ENCODE measurements around the gene KRTAP10-10.

KRTAP10-10 gene

GRCh38 chr21:44611551-44611950 is 25.6 kb upstream of the KRTAP10-10 start:
- in situ Hi-C loops (cut with HindIII; ENCODE audit: low pct_unique_long_range_greater_than_20kb, low sequenced_read_pairs): no loop called here
- no peak for DNase-seq (ENCODE audit: low read depth in 1 of 2, low spot score in 1 of 2)
- no peak for TF ChIP-seq JUND (IDR thresholded peaks at IDR 0.05; ENCODE audit: low read depth)

GRCh38 chr21:44612029-44612486 is 25.1 kb upstream of the KRTAP10-10 start, which contains the start of gene KRTAP10-8:
Gene KRTAP10-8 (plus strand): TSS chr21:44612079. CDS start chr21:44612101, 22 bp downstream.
- DNase-seq (ENCODE audit: low read depth in 1 of 2, low spot score in 1 of 2): no peak
- TF ChIP-seq JUND (IDR thresholded peaks at IDR 0.05; ENCODE audit: low read depth): no peak
- in situ Hi-C loops (cut with HindIII; ENCODE audit: low pct_unique_long_range_greater_than_20kb, low sequenced_read_pairs): no loop called here

- no peak for DNase-seq (ENCODE audit: low read depth in 1 of 2, low spot score in 1 of 2)
- in situ Hi-C loops (cut with HindIII; ENCODE audit: low pct_unique_long_range_greater_than_20kb, low sequenced_read_pairs): no loop called here
- no peak for TF ChIP-seq JUND (IDR thresholded peaks at IDR 0.05; ENCODE audit: low read depth)
These were observed 24.4 kb upstream of the KRTAP10-10 start for GRCh38 chr21:44612669-44613229.

- TF ChIP-seq JUND (IDR thresholded peaks at IDR 0.05; ENCODE audit: low read depth): no peak
- no peak for DNase-seq (ENCODE audit: low read depth in 1 of 2, low spot score in 1 of 2)
- in situ Hi-C loops (cut with HindIII; ENCODE audit: low pct_unique_long_range_greater_than_20kb, low sequenced_read_pairs): no loop called here
These were observed 23.6 kb upstream of the KRTAP10-10 start for GRCh38 chr21:44613386-44614155.

GRCh38 chr21:44614161-44614631 is 23.0 kb upstream of the KRTAP10-10 start:
- DNase-seq (ENCODE audit: low read depth in 1 of 2, low spot score in 1 of 2): no peak
- in situ Hi-C loops (cut with HindIII; ENCODE audit: low pct_unique_long_range_greater_than_20kb, low sequenced_read_pairs): no loop called here
- TF ChIP-seq JUND (IDR thresholded peaks at IDR 0.05; ENCODE audit: low read depth): no peak

- no peak for DNase-seq (ENCODE audit: low read depth in 1 of 2, low spot score in 1 of 2)
- no peak for TF ChIP-seq JUND (IDR thresholded peaks at IDR 0.05; ENCODE audit: low read depth)
- in situ Hi-C loops (cut with HindIII; ENCODE audit: low pct_unique_long_range_greater_than_20kb, low sequenced_read_pairs): no loop called here
These were observed 22.2 kb upstream of the KRTAP10-10 start for GRCh38 chr21:44614961-44615391.

- no peak for DNase-seq (ENCODE audit: low read depth in 1 of 2, low spot score in 1 of 2)
- no peak for TF ChIP-seq JUND (IDR thresholded peaks at IDR 0.05; ENCODE audit: low read depth)
- in situ Hi-C loops (cut with HindIII; ENCODE audit: low pct_unique_long_range_greater_than_20kb, low sequenced_read_pairs): no loop called here
These were observed 21.7 kb upstream of the KRTAP10-10 start for GRCh38 chr21:44615466-44615865.

GRCh38 chr21:44615911-44616590 is 21.1 kb upstream of the KRTAP10-10 start:
- in situ Hi-C loops (cut with HindIII; ENCODE audit: low pct_unique_long_range_greater_than_20kb, low sequenced_read_pairs): no loop called here
- no peak for DNase-seq (ENCODE audit: low read depth in 1 of 2, low spot score in 1 of 2)
- no peak for TF ChIP-seq JUND (IDR thresholded peaks at IDR 0.05; ENCODE audit: low read depth)

GRCh38 chr21:44616591-44616926 is 20.6 kb upstream of the KRTAP10-10 start:
- no peak for DNase-seq (ENCODE audit: low read depth in 1 of 2, low spot score in 1 of 2)
- TF ChIP-seq JUND (IDR thresholded peaks at IDR 0.05; ENCODE audit: low read depth): no peak
- in situ Hi-C loops (cut with HindIII; ENCODE audit: low pct_unique_long_range_greater_than_20kb, low sequenced_read_pairs): no loop called here

GRCh38 chr21:44617071-44617501 is 20.1 kb upstream of the KRTAP10-10 start:
- in situ Hi-C loops (cut with HindIII; ENCODE audit: low pct_unique_long_range_greater_than_20kb, low sequenced_read_pairs): no loop called here
- DNase-seq (ENCODE audit: low read depth in 1 of 2, low spot score in 1 of 2): no peak
- no peak for TF ChIP-seq JUND (IDR thresholded peaks at IDR 0.05; ENCODE audit: low read depth)

GRCh38 chr21:44618504-44618903 is 18.7 kb upstream of the KRTAP10-10 start:
- in situ Hi-C loops (cut with HindIII; ENCODE audit: low pct_unique_long_range_greater_than_20kb, low sequenced_read_pairs): no loop called here
- no peak for TF ChIP-seq JUND (IDR thresholded peaks at IDR 0.05; ENCODE audit: low read depth)
- DNase-seq (ENCODE audit: low read depth in 1 of 2, low spot score in 1 of 2): peak; percentile 21 to 68

GRCh38 chr21:44618909-44619308 is 18.2 kb upstream of the KRTAP10-10 start:
- in situ Hi-C loops (cut with HindIII; ENCODE audit: low pct_unique_long_range_greater_than_20kb, low sequenced_read_pairs): no loop called here
- TF ChIP-seq JUND (IDR thresholded peaks at IDR 0.05; ENCODE audit: low read depth): no peak
- DNase-seq (ENCODE audit: low read depth in 1 of 2, low spot score in 1 of 2): peak in 1 of 2 experiments; percentile 29

GRCh38 chr21:44619886-44620285 is 17.3 kb upstream of the KRTAP10-10 start:
- in situ Hi-C loops (cut with HindIII; ENCODE audit: low pct_unique_long_range_greater_than_20kb, low sequenced_read_pairs): no loop called here
- TF ChIP-seq JUND (IDR thresholded peaks at IDR 0.05; ENCODE audit: low read depth): no peak
- no peak for DNase-seq (ENCODE audit: low read depth in 1 of 2, low spot score in 1 of 2)

Data from T47D (cell line).